H9 (cell line): ENCODE measurements around the gene HTRA3. TPM values are rescaled to one million over a fixed set of nuclear protein-coding genes. Genes with fewer than 3 reads are reported as not detected.

Experiments
- DNase-seq: peaks from one replicate; pipeline ENCODE4 v3.0.0-alpha.2; 2017
- H2AFZ ChIP-seq: one replicate; pipeline ENCODE4 v1.6.1; 2013; ENCODE audit warnings: mild to moderate bottlenecking, low read length, control low read depth, moderate library complexity
- H2AK5ac ChIP-seq: 2 replicates; pipeline ENCODE4 v1.6.1; 2013; ENCODE audit warnings: low read length, control low read depth, mixed read lengths; ENCODE audit not compliant: insufficient read length
- H2BK120ac ChIP-seq: one replicate; pipeline ENCODE4 v1.6.1; 2013; ENCODE audit warnings: low read depth, mild to moderate bottlenecking, low read length, control low read depth, inconsistent platforms; ENCODE audit not compliant: poor library complexity, severe bottlenecking
- H2BK12ac ChIP-seq: 2 replicates; pipeline ENCODE4 v1.6.1; 2013; ENCODE audit warnings: low read length, control low read depth, mixed read lengths, low read depth; ENCODE audit not compliant: insufficient read length
- H2BK15ac ChIP-seq: 2 replicates; pipeline ENCODE4 v1.6.1; 2013; ENCODE audit warnings: low read depth, low read length, control low read depth
- H2BK20ac ChIP-seq: one replicate; pipeline ENCODE4 v1.6.1; 2013; ENCODE audit warnings: low read depth, mild to moderate bottlenecking, low read length, control low read depth, inconsistent platforms; ENCODE audit not compliant: poor library complexity, severe bottlenecking
- H2BK5ac ChIP-seq: 2 replicates; pipeline ENCODE4 v1.6.1; 2013; ENCODE audit warnings: low read length, control low read depth, mixed read lengths; ENCODE audit not compliant: insufficient read length
- H3K14ac ChIP-seq: 2 replicates; pipeline ENCODE4 v1.6.1; 2013; ENCODE audit warnings: low read length, control low read depth; ENCODE audit not compliant: insufficient read depth
- H3K18ac ChIP-seq: 2 replicates; pipeline ENCODE4 v1.6.1; 2013; ENCODE audit warnings: low read depth, mild to moderate bottlenecking, mixed read lengths, low read length, control low read depth; ENCODE audit not compliant: insufficient read length
- H3K23ac ChIP-seq: 2 replicates; pipeline ENCODE4 v1.6.1; 2013; ENCODE audit warnings: low read length, control low read depth, mixed read lengths, low read depth; ENCODE audit not compliant: insufficient read length
- H3K23me2 ChIP-seq: 2 replicates; pipeline ENCODE4 v1.6.1; 2013; ENCODE audit warnings: low read depth, mild to moderate bottlenecking, mixed read lengths, low read length, control low read depth; ENCODE audit not compliant: insufficient read length, poor library complexity, severe bottlenecking
- H3K27ac ChIP-seq: 2 replicates; pipeline ENCODE4 v1.5.1; 2013; ENCODE audit warnings: low read length, control low read depth, mixed read lengths, low read depth; ENCODE audit not compliant: insufficient read length
- H3K27me3 ChIP-seq: 2 replicates; pipeline ENCODE4 v1.6.1; 2013; ENCODE audit warnings: low read length, control low read depth, inconsistent platforms; ENCODE audit not compliant: insufficient read depth
- H3K4ac ChIP-seq: 2 replicates; pipeline ENCODE4 v1.6.1; 2013; ENCODE audit warnings: low read depth, mild to moderate bottlenecking, control low read depth, inconsistent platforms, low read length, moderate library complexity
- H3K4me1 ChIP-seq: 2 replicates; pipeline ENCODE4 v1.6.1; 2013; ENCODE audit warnings: low read length, control low read depth, inconsistent platforms; ENCODE audit not compliant: insufficient read depth
- H3K4me2 ChIP-seq: 2 replicates; pipeline ENCODE4 v1.6.1; 2013; ENCODE audit warnings: low read length, control low read depth, mixed read lengths; ENCODE audit not compliant: insufficient read length, insufficient read depth
- H3K56ac ChIP-seq: 2 replicates; pipeline ENCODE4 v1.6.1; 2013; ENCODE audit warnings: low read depth, mild to moderate bottlenecking, mixed read lengths, low read length, control low read depth; ENCODE audit not compliant: insufficient read length
- H3K79me1 ChIP-seq: 2 replicates; pipeline ENCODE4 v1.6.1; 2013; ENCODE audit warnings: low read depth, mild to moderate bottlenecking, moderate library complexity, low read length, control low read depth, inconsistent platforms; ENCODE audit not compliant: insufficient read depth, poor library complexity, severe bottlenecking
- H3K79me2 ChIP-seq: 2 replicates; pipeline ENCODE4 v1.6.1; 2013; ENCODE audit warnings: low read length, control low read depth, inconsistent platforms; ENCODE audit not compliant: insufficient read depth
- H3K9ac ChIP-seq: 2 replicates; pipeline ENCODE4 v1.6.1; 2013; ENCODE audit warnings: low read length, control low read depth, mixed read lengths; ENCODE audit not compliant: insufficient read length; ENCODE audit errors: extremely low read depth
- H3K9me3 ChIP-seq: one replicate; pipeline ENCODE4 v1.6.1; 2013; ENCODE audit warnings: low read depth, low read length, inconsistent platforms; ENCODE audit not compliant: control insufficient read depth
- H3T11ph ChIP-seq: one replicate; pipeline ENCODE4 v1.6.1; 2013; ENCODE audit warnings: mild to moderate bottlenecking, low read length, control low read depth, inconsistent platforms
- H4K20me1 ChIP-seq: one replicate; pipeline ENCODE4 v1.6.1; 2013; ENCODE audit not compliant: control insufficient read depth, insufficient read length, insufficient read depth
- H4K5ac ChIP-seq: 2 replicates; pipeline ENCODE4 v1.6.1; 2013; ENCODE audit warnings: low read depth, mild to moderate bottlenecking, mixed read lengths, low read length, control low read depth; ENCODE audit not compliant: insufficient read length
- H4K8ac ChIP-seq: replicated peaks from 2 replicates; pipeline ENCODE4 v1.6.1; 2013; ENCODE audit warnings: low read length, control low read depth, mixed read lengths, low read depth; ENCODE audit not compliant: insufficient read length
- H4K91ac ChIP-seq: 2 replicates; pipeline ENCODE4 v1.6.1; 2013; ENCODE audit warnings: low read depth, mild to moderate bottlenecking, moderate library complexity, mixed read lengths, low read length, control low read depth; ENCODE audit not compliant: insufficient read length
- H3K27ac Mint-ChIP-seq, 3 experiments: 2 replicates in 2 of 3; 3 replicates in 1 of 3; pipeline ENCODE4 v1.8.0; 2020 to 2021; ENCODE audit warnings: mixed read lengths in 3 of 3, mild to moderate bottlenecking in 1 of 3, moderate library complexity in 1 of 3
- H3K27me3 Mint-ChIP-seq: 2 replicates; pipeline ENCODE4 v1.8.0; 2021; ENCODE audit warnings: low read depth, mild to moderate bottlenecking, moderate library complexity, mixed read lengths
- H3K36me3 Mint-ChIP-seq, 3 experiments: 2 replicates in 2 of 3; 3 replicates in 1 of 3; pipeline ENCODE4 v1.8.0; 2020 to 2021; ENCODE audit warnings: low read depth in 3 of 3, mixed read lengths in 3 of 3; ENCODE audit not compliant: insufficient read depth in 1 of 3
- H3K4me1 Mint-ChIP-seq, 2 experiments: 2 replicates each; pipeline ENCODE4 v1.8.0; 2020; ENCODE audit warnings: mixed read lengths in 2 of 2
- H3K4me3 Mint-ChIP-seq, 2 experiments: 2 replicates in 1 of 2; 3 replicates in 1 of 2; pipeline ENCODE4 v1.8.0; 2020 to 2021; ENCODE audit warnings: mild to moderate bottlenecking in 2 of 2, mixed read lengths in 2 of 2, moderate library complexity in 1 of 2
- H3K9me3 Mint-ChIP-seq, 2 experiments: 2 replicates in 1 of 2; 3 replicates in 1 of 2; pipeline ENCODE4 v1.8.0; 2020; ENCODE audit warnings: mild to moderate bottlenecking in 2 of 2, mixed read lengths in 2 of 2, moderate library complexity in 1 of 2
- CTCF ChIP-seq: fragments of 200-600 bp; sonication (generic); conservative IDR thresholded peaks from 3 replicates; pipeline ENCODE4 v1.8.0; 2021; ENCODE audit warnings: antibody characterized with exemption, mild to moderate bottlenecking
- WGBS: extraction: QIAGEN DNeasy Blood & Tissue Kit; methylation state at CpG from one replicate; pipeline ENCODE4 v1.1.7; 2013; ENCODE audit warnings: missing lambda C conversion rate, low lambda C conversion rate, mixed read lengths; ENCODE audit not compliant: insufficient read length; ENCODE audit errors: extremely low coverage; 5-methylcytosine and 5-hydroxymethylcytosine counted together
- total RNA-seq: library from RNA; stranded (reverse); gene quantifications from 2 replicates; pipeline ENCODE4 v1.2.1, GENCODE V29; 2021

The HTRA3 gene
- total RNA-seq, 1 experiment from 2014 or later: 3.0 TPM

- H3K36me3 Mint-ChIP-seq: no peaks in the 10 kb centered on the region
- Histone ChIP-seq H3K18ac (no peak overlapping the region), H3K14ac (no peak overlapping the region), H3K27me3 (peaks cover 2% of the 10 kb centered on the region; the same call in 1 of the 2 replicates), H2AFZ (no peak overlapping the region), H3K4me1 (no peaks in the 10 kb centered on the region), H2AK5ac (no peak overlapping the region), H3K56ac (no peak overlapping the region), H3K9ac (no peak overlapping the region), H2BK20ac (no peak overlapping the region), H4K5ac (no peak overlapping the region), H4K20me1 (no peaks in the 10 kb centered on the region), H2BK5ac (no peak overlapping the region), H3K27ac (no peak overlapping the region), H3K4me2 (no peak overlapping the region), H2BK15ac (no peak overlapping the region), H3K23ac (no peak overlapping the region), H3K79me1 (no peaks in the 10 kb centered on the region), H3K23me2 (peaks cover 4% of the 10 kb centered on the region), H3K4ac (no peak overlapping the region), H3K9me3 (no peaks in the 10 kb centered on the region), H3T11ph (no peak overlapping the region), H2BK120ac (no peak overlapping the region), H4K8ac (no peak overlapping the region), H4K91ac (no peak overlapping the region), H3K79me2 (no peaks in the 10 kb centered on the region), H2BK12ac (no peak overlapping the region)
- no CpG with 5 or more reads among the region's 20 CpGs for WGBS
- no peak overlapping the region for H3K4me3 Mint-ChIP-seq
- no peaks in the 10 kb centered on the region; a peak in 1 of 5 replicates for H3K9me3 Mint-ChIP-seq
- TF ChIP-seq CTCF: no peak
- H3K27me3 Mint-ChIP-seq: peaks cover 18% of the 10 kb centered on the region
- H3K27ac Mint-ChIP-seq: no peak overlapping the region
- DNase-seq: no peak
- H3K4me1 Mint-ChIP-seq: peaks cover 0 to 20% of the 10 kb centered on the region in 2 experiments; a peak in 2 of 4 replicates
These were observed 4.2 kb upstream of the HTRA3 start for GRCh38 chr4:8265171-8265929.
